Measurements from ENCODE around the gene SH3GL1.

Gene SH3GL1

GRCh38 chr19:4366666-4367335 lies 33.5 kb downstream of the SH3GL1 start:
- no peaks in the 10 kb centered on the region for H3K9me3 ChIP-seq (ENCODE audit: control insufficient read depth in 5 of 5, low read length in 5 of 5)
- H3K9ac ChIP-seq (ENCODE audit: low read length in 5 of 5), result no peak overlapping the region
- peaks cover 0 to 61% (median 51%) of the 10 kb centered on the region in 5 donors for H3K36me3 ChIP-seq (ENCODE audit: control insufficient read depth in 5 of 5, insufficient read depth in 5 of 5, low read length in 5 of 5)
- H3K4me3 ChIP-seq (ENCODE audit: low read depth in 1 of 5, low read length in 5 of 5), result no peak overlapping the region
- no peaks in the 10 kb centered on the region for H3K27me3 ChIP-seq (ENCODE audit: control insufficient read depth in 5 of 5, insufficient read depth in 4 of 5, low read length in 5 of 5)
- peaks cover 10 to 47% (median 44%) of the 10 kb centered on the region in 5 donors for H3K4me1 ChIP-seq (ENCODE audit: control insufficient read depth in 5 of 5, insufficient read depth in 5 of 5, low read length in 5 of 5)
- H3K27ac ChIP-seq (ENCODE audit: low read depth, low read length), result no peak overlapping the region

- Histone ChIP-seq H3K4me1 (ENCODE audit: control insufficient read depth in 5 of 5, insufficient read depth in 5 of 5, low read length in 5 of 5) (peaks cover 10 to 39% (median 36%) of the 10 kb centered on the region in 5 donors), H3K27me3 (ENCODE audit: control insufficient read depth in 5 of 5, insufficient read depth in 4 of 5, low read length in 5 of 5) (no peaks in the 10 kb centered on the region), H3K9ac (ENCODE audit: low read length in 5 of 5) (no peak overlapping the region), H3K36me3 (ENCODE audit: control insufficient read depth in 5 of 5, insufficient read depth in 5 of 5, low read length in 5 of 5) (peaks cover 0 to 64% (median 57%) of the 10 kb centered on the region in 5 donors), H3K4me3 (ENCODE audit: low read depth in 1 of 5, low read length in 5 of 5) (no peak overlapping the region), H3K9me3 (ENCODE audit: control insufficient read depth in 5 of 5, low read length in 5 of 5) (no peaks in the 10 kb centered on the region), H3K27ac (ENCODE audit: low read depth, low read length) (no peak overlapping the region)
Measured at GRCh38 chr19:4365791-4366665, 34.3 kb downstream of the SH3GL1 start.

- no peaks in the 10 kb centered on the region for H3K9me3 ChIP-seq (ENCODE audit: control insufficient read depth in 5 of 5, low read length in 5 of 5)
- peaks cover 0 to 69% (median 60%) of the 10 kb centered on the region in 5 donors for H3K36me3 ChIP-seq (ENCODE audit: control insufficient read depth in 5 of 5, insufficient read depth in 5 of 5, low read length in 5 of 5)
- peaks cover 8 to 32% (median 30%) of the 10 kb centered on the region in 5 donors for H3K4me1 ChIP-seq (ENCODE audit: control insufficient read depth in 5 of 5, insufficient read depth in 5 of 5, low read length in 5 of 5)
- H3K9ac ChIP-seq (ENCODE audit: low read length in 5 of 5), result no peak overlapping the region
- no peak overlapping the region for H3K27ac ChIP-seq (ENCODE audit: low read depth, low read length)
- no peaks in the 10 kb centered on the region for H3K27me3 ChIP-seq (ENCODE audit: control insufficient read depth in 5 of 5, insufficient read depth in 4 of 5, low read length in 5 of 5)
- no peak overlapping the region for H3K4me3 ChIP-seq (ENCODE audit: low read depth in 1 of 5, low read length in 5 of 5)
Measured at GRCh38 chr19:4365341-4365740, 35.0 kb downstream of the SH3GL1 start.

GRCh38 chr19:4363571-4364304 lies 36.6 kb downstream of the SH3GL1 start:
- Histone ChIP-seq H3K9me3 (ENCODE audit: control insufficient read depth in 5 of 5, low read length in 5 of 5) (no peaks in the 10 kb centered on the region), H3K27ac (ENCODE audit: low read depth, low read length) (no peak overlapping the region), H3K27me3 (ENCODE audit: control insufficient read depth in 5 of 5, insufficient read depth in 4 of 5, low read length in 5 of 5) (no peaks in the 10 kb centered on the region), H3K9ac (ENCODE audit: low read length in 5 of 5) (no peak overlapping the region), H3K4me1 (ENCODE audit: control insufficient read depth in 5 of 5, insufficient read depth in 5 of 5, low read length in 5 of 5) (peaks cover 3 to 16% (median 14%) of the 10 kb centered on the region in 5 donors), H3K36me3 (ENCODE audit: control insufficient read depth in 5 of 5, insufficient read depth in 5 of 5, low read length in 5 of 5) (peaks cover 0 to 85% (median 76%) of the 10 kb centered on the region in 5 donors), H3K4me3 (ENCODE audit: low read depth in 1 of 5, low read length in 5 of 5) (no peak overlapping the region)

- Histone ChIP-seq H3K9ac (ENCODE audit: low read length in 5 of 5) (no peak overlapping the region), H3K9me3 (ENCODE audit: control insufficient read depth in 5 of 5, low read length in 5 of 5) (no peaks in the 10 kb centered on the region), H3K27ac (ENCODE audit: low read depth, low read length) (no peak overlapping the region), H3K4me3 (ENCODE audit: low read depth in 1 of 5, low read length in 5 of 5) (no peak overlapping the region), H3K36me3 (ENCODE audit: control insufficient read depth in 5 of 5, insufficient read depth in 5 of 5, low read length in 5 of 5) (peaks cover 0 to 92% (median 81%) of the 10 kb centered on the region in 5 donors), H3K27me3 (ENCODE audit: control insufficient read depth in 5 of 5, insufficient read depth in 4 of 5, low read length in 5 of 5) (no peaks in the 10 kb centered on the region), H3K4me1 (ENCODE audit: control insufficient read depth in 5 of 5, insufficient read depth in 5 of 5, low read length in 5 of 5) (peaks cover 0 to 8% (median 7%) of the 10 kb centered on the region in 5 donors)
Measured at GRCh38 chr19:4362831-4363545, 37.4 kb downstream of the SH3GL1 start.

GRCh38 chr19:4362101-4362828 lies 38.1 kb downstream of the SH3GL1 start:
- H3K4me3 ChIP-seq (ENCODE audit: low read depth in 1 of 5, low read length in 5 of 5), result no peak overlapping the region
- no peaks in the 10 kb centered on the region for H3K9me3 ChIP-seq (ENCODE audit: control insufficient read depth in 5 of 5, low read length in 5 of 5)
- H3K27ac ChIP-seq (ENCODE audit: low read depth, low read length), result no peak overlapping the region
- peaks cover 0 to 1% (median 0%) of the 10 kb centered on the region in 5 donors for H3K4me1 ChIP-seq (ENCODE audit: control insufficient read depth in 5 of 5, insufficient read depth in 5 of 5, low read length in 5 of 5)
- no peaks in the 10 kb centered on the region for H3K27me3 ChIP-seq (ENCODE audit: control insufficient read depth in 5 of 5, insufficient read depth in 4 of 5, low read length in 5 of 5)
- H3K9ac ChIP-seq (ENCODE audit: low read length in 5 of 5), result no peak overlapping the region
- peaks cover 0 to 91% (median 82%) of the 10 kb centered on the region in 5 donors for H3K36me3 ChIP-seq (ENCODE audit: control insufficient read depth in 5 of 5, insufficient read depth in 5 of 5, low read length in 5 of 5)

GRCh38 chr19:4361152-4362046 lies 38.9 kb downstream of the SH3GL1 start:
- no peak overlapping the region for H3K27ac ChIP-seq (ENCODE audit: low read depth, low read length)
- no peak overlapping the region for H3K9ac ChIP-seq (ENCODE audit: low read length in 5 of 5)
- no peaks in the 10 kb centered on the region for H3K27me3 ChIP-seq (ENCODE audit: control insufficient read depth in 5 of 5, insufficient read depth in 4 of 5, low read length in 5 of 5)
- no peak overlapping the region for H3K4me3 ChIP-seq (ENCODE audit: low read depth in 1 of 5, low read length in 5 of 5)
- peaks cover 0 to 88% (median 77%) of the 10 kb centered on the region in 5 donors for H3K36me3 ChIP-seq (ENCODE audit: control insufficient read depth in 5 of 5, insufficient read depth in 5 of 5, low read length in 5 of 5)
- H3K9me3 ChIP-seq (ENCODE audit: control insufficient read depth in 5 of 5, low read length in 5 of 5), result no peaks in the 10 kb centered on the region
- H3K4me1 ChIP-seq (ENCODE audit: control insufficient read depth in 5 of 5, insufficient read depth in 5 of 5, low read length in 5 of 5), result no peaks in the 10 kb centered on the region

GRCh38 chr19:4360641-4361151 lies 39.7 kb downstream of the SH3GL1 start:
- Histone ChIP-seq H3K9ac (ENCODE audit: low read length in 5 of 5) (no peak overlapping the region), H3K4me3 (ENCODE audit: low read depth in 1 of 5, low read length in 5 of 5) (no peak overlapping the region), H3K27ac (ENCODE audit: low read depth, low read length) (no peak overlapping the region), H3K36me3 (ENCODE audit: control insufficient read depth in 5 of 5, insufficient read depth in 5 of 5, low read length in 5 of 5) (peaks cover 0 to 81% (median 70%) of the 10 kb centered on the region in 5 donors), H3K9me3 (ENCODE audit: control insufficient read depth in 5 of 5, low read length in 5 of 5) (no peaks in the 10 kb centered on the region), H3K4me1 (ENCODE audit: control insufficient read depth in 5 of 5, insufficient read depth in 5 of 5, low read length in 5 of 5) (no peaks in the 10 kb centered on the region), H3K27me3 (ENCODE audit: control insufficient read depth in 5 of 5, insufficient read depth in 4 of 5, low read length in 5 of 5) (no peaks in the 10 kb centered on the region)
